HG02763 (cell line): ENCODE measurements around the gene INPP5D.
"Not testable (repeated sequence)": the region's sequence is repeated elsewhere in the genome, so short reads cannot be mapped to it uniquely, and the experiment has no call there.

ENCODE experiments used
- ATAC-seq: cut with Tn5 transposase; IDR thresholded peaks from one replicate; pipeline ENCODE4 v1.9.1; 2021; ENCODE audit warnings: mild to moderate bottlenecking, moderate library complexity; ENCODE audit not compliant: unreplicated experiment

INPP5D gene

DNA sequence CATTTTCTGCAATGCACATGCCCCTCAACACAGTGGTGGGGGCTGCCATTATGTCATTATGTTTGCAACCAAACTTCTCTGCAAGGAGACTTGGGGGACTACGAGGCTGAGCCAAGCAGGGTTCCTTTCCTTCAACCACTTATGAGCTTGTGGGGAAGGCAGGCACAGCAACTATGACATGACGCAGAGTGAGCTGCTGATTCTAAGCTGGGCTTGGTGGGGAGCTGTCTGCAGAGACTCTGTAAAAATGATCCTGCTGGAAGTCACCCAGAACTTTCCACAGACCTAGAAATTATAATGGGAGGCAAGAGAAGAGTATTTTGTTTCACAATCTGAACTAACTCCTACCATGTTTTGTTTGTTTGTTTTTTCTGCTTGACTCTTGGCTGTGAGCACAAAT lies 55.6 kb downstream of the INPP5D start:
- ATAC-seq: no peak

- no peak for ATAC-seq
Observed at GRCh38 chr2:233116946-233117345, 56.8 kb downstream of the INPP5D start.

- ATAC-seq: no peak
Observed at GRCh38 chr2:233117351-233117750, 57.2 kb downstream of the INPP5D start.

DNA sequence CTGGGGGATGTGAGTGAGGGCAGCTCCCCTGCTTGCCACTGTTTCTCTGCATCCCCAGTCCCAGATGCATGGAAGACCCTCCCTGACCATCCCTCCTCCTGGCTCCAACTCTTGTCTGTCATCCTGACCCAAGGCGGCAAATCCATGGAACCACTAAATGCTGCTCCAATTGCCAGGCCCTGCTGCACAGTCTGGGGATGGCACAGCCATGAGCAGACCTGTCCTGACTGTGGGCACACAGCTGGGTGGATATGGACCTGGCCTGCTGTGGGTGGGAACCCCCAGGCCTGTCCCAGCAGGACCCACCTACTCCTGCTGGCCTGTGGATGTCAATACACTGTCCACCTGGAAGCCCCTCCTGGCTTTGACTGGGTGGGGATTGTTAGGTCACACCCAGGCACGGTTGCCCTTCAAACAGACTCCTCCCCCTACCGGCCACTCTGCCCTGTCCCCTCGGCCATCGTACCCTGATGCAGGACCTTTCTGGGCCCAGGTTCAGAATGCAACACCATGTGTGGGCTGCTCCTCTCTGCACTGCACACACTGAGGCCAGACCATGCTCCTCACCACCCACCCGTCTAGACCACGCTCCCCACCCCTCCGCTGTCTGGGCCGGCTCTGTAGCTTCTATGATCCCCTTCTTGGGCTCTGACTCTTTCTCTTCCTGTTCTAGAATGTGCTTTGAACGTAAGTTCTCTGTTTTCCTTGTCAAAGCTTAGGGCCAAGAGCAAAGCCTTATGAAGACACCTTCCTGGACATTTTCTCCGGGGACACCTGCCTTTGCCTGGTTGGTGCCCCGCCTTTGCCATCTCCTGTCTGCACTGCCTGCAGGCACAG lies 57.9 kb downstream of the INPP5D start:
- ATAC-seq: no peak

- ATAC-seq: no peak
Observed at GRCh38 chr2:233118648-233119000, 58.5 kb downstream of the INPP5D start.

- no peak for ATAC-seq
Observed at GRCh38 chr2:233119123-233119522, 59.0 kb downstream of the INPP5D start.

GRCh38 chr2:233119806-233120205 lies 59.7 kb downstream of the INPP5D start:
- no peak for ATAC-seq

DNA sequence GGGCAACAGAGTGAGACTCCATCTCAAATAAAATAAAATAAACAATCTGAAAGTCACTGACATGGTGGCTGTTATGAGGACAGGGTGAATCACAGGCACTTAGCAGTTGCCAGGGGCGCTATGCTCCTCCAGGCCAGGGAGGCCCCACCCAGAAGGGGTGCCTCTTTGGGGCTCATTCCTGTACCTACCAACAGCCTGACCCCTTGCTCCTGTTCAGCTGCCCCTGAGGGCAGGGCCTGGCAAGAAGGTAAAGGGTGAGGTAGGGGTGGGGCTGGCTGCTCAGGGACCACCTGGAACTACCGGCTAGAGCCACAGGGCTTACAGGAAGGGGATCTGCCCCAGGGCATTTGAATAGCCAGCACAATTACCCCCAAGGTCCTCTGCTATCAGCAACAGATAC lies 60.3 kb downstream of the INPP5D start:
- ATAC-seq: no peak

DNA sequence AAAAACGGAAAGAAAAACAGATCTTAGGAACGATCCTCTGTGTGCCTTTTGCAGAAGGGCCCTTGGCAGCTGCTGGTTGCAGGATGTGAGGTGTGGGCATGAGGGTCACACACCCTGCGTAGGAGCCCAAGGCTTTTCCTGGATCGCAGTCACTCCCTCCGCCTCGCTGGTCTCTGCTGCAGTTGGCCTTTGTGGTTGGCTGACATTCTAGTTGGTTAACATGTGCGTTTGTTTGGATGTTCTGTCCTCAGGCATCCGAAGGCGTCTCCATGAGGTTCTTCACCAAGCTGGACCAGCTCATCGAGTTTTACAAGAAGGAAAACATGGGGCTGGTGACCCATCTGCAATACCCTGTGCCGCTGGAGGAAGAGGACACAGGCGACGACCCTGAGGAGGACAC lies 61.7 kb downstream of the INPP5D start:
- ATAC-seq: no peak

- ATAC-seq: no peak
Observed at GRCh38 chr2:233122541-233122940, 62.4 kb downstream of the INPP5D start.

DNA sequence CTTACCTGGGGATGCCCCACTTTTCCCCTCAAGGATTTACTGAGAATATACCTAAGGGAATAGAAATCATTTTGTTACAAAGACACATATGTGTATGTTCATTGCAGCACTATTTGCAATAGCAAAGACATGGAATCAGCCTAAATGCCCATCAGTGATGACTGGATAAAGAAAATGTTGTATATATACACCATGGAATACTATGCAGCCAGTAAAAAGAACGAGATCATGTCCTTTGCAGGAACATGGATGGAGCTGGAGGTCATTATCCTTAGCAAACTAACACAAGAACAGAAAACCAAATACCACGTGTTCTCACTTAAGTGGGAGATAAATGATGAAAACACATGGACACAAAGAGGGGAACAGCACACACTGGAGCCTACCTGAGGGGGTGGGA lies 63.4 kb downstream of the INPP5D start:
- ATAC-seq: not testable (repeated sequence)

GRCh38 chr2:233124421-233125080 lies 64.4 kb downstream of the INPP5D start:
- peak; percentile 86 for ATAC-seq

DNA sequence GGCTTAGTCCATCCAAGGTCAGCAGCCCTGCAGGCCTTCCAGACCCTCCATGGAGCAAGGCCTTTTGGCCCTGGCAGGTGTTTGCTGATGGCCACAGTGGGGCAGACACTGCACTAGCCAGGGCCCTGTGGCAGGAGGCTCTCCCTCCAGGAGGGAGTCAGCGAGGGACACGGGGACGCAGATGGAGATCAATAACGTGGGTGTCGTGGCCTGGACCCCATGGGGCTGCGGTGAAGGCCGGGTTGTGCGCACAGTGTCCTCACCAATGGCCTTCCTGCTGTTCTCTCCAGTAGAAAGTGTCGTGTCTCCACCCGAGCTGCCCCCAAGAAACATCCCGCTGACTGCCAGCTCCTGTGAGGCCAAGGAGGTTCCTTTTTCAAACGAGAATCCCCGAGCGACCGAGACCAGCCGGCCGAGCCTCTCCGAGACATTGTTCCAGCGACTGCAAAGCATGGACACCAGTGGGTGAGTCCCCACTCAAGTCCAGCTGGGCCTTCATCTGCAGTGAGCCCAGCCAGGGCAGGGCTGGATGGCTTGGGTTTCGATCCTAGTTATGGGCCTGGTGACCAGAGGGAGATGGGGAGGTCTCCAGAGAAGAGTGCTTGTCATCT lies 65.4 kb downstream of the INPP5D start:
- ATAC-seq: no peak

DNA sequence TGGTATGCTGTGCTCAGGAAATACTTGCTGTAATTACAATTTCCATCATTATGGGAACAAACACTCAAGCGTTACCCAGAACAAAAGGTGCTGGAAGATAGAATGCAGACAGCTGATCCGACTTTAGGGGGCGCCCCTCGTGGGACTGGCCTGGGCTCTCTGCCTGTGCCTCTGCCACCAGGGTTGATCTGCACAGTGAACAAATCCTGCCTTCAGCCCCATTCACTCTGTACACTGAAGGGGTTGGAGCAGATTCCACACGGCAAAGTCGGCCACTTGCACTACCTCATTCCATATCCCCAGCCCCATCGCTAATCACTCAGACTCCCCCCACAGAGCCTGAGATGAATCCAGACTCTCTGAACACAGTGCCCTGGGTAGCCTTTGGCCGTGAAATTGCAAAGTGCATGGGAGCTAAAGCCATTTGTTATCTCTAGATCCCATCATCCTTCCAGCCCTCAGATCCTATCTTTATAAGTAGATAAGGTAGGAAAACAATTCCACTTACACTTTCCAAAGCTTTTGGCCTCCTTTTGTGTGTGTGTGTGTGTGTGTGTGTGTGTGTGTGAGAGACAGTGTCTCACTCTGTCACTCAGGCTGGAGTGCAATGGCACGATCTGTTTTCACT lies 69.3 kb downstream of the INPP5D start:
- ATAC-seq: no peak

DNA sequence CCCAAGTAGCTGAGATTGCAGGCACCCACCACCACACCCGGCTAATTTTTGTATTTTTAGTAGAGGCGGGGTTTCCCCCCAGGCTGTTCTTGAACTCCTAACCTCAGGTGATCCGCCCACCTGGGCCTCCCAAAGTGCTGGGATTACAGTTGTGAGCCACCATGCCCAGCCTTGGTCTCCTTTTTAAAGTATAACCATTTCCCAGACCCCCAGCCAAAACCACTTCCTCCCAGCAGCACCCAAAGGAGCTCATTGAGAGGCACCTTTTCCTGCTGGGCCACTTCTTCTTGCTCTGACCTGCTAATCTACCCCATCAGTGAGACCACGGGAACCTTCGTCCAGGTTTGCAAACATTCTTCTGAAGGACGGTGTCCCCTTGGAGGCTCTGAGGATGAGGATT lies 69.9 kb downstream of the INPP5D start:
- no peak for ATAC-seq

DNA sequence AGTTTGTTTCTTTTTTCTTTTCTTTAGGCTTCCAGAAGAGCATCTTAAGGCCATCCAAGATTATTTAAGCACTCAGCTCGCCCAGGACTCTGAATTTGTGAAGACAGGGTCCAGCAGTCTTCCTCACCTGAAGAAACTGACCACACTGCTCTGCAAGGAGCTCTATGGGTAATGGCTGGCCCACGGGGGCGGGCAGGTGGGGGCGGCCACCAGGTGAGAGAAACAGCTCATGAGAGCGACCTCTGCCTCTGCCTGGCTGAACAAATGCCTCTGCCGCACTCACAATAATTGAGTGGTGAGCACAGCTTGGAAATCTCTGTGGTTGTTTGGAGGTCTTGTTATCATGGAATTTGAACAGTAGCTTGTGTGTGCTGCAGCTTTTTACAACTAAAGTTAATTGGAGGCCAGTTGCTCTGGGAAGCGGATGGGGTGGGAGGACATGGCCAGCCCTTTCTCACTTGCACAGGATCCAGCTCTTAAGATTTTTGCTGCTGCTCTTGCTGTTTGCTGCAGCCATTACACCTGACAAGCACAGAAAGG lies 70.4 kb downstream of the INPP5D start:
- ATAC-seq: no peak

GRCh38 chr2:233131936-233132720 lies 72.0 kb downstream of the INPP5D start:
- ATAC-seq: no peak

DNA sequence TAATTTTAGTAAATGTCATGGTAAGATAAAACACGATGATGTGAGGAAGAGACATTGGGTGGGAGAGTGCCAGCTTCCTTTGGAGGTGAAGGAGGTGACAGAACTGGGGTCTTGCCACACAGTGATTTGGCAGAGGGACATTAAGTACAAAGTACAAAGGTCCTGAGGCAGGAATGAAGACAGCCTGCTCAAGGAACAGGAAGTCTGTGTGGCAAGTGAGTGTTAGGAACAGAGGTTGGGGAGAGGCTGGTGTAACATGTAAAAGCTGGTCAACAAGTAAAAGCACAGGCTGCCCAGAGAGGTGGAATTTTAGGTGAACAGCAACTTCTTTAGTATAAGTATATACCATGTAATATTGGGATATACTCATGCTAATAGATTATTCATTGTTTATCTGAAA lies 73.1 kb downstream of the INPP5D start:
- ATAC-seq: no peak

- ATAC-seq: no peak
Observed at GRCh38 chr2:233135421-233135820, 75.3 kb downstream of the INPP5D start.

DNA sequence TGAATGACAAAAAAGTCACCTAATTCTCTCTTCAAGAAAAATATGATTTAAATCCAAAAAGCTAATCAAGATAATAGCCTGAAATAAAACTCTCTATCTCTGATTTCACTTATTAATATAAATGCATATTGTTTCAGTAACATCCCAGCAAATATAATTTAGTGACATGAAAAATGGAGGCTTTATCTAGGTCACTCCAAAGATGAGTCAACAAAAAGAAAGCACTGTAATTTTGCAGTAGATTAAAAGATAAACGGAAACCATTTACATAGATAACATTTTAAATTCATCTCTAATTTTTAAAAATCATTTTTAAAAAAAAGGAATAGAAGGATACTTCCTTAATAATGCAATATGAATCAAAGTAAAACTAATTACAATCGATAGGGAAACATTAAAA lies 76.9 kb downstream of the INPP5D start:
- ATAC-seq: no peak
